Ishikawa (cell line): Measurements from ENCODE around the gene MYL7.

Source experiments
- CEBPB ChIP-seq: IDR thresholded peaks from 2 replicates; pipeline ENCODE4 v1.6.1; 2012
- CREB1 ChIP-seq: IDR thresholded peaks from 2 replicates; pipeline ENCODE4 v1.6.1; 2012; ENCODE audit warnings: low read depth
- EGR1 ChIP-seq: IDR thresholded peaks from 2 replicates; pipeline ENCODE4 v1.6.1; 2012
- EP300 ChIP-seq: IDR thresholded peaks from 2 replicates; pipeline ENCODE4 v1.6.1; 2012; ENCODE audit warnings: borderline replicate concordance
- FOXM1 ChIP-seq: IDR thresholded peaks from 2 replicates; pipeline ENCODE4 v1.6.1; 2012; ENCODE audit warnings: low read depth, borderline replicate concordance
- MAX ChIP-seq: IDR thresholded peaks from 2 replicates; pipeline ENCODE4 v1.6.1; 2012
- NFIC ChIP-seq: IDR thresholded peaks from 2 replicates; pipeline ENCODE4 v1.6.1; 2012
- RAD21 ChIP-seq: IDR thresholded peaks from 2 replicates; pipeline ENCODE4 v1.6.1; 2012; ENCODE audit warnings: low read depth
- TAF1 ChIP-seq: IDR thresholded peaks from 2 replicates; pipeline ENCODE4 v1.6.1; 2012; ENCODE audit warnings: low read depth, mild to moderate bottlenecking
- TCF12 ChIP-seq: IDR thresholded peaks from 2 replicates; pipeline ENCODE4 v1.6.1; 2012; ENCODE audit warnings: low read depth
- TEAD4 ChIP-seq: IDR thresholded peaks from 2 replicates; pipeline ENCODE4 v1.6.1; 2012
- YY1 ChIP-seq: IDR thresholded peaks from 2 replicates; pipeline ENCODE4 v1.6.1; 2012; ENCODE audit warnings: low read depth
- ZBTB7A ChIP-seq: IDR thresholded peaks from 2 replicates; pipeline ENCODE4 v1.6.1; 2012; ENCODE audit warnings: low read depth
- TF ChIP-seq, protein P1 (sequence below): IDR thresholded peaks from 2 replicates; pipeline ENCODE4 v1.6.1; 2012
- TF ChIP-seq, protein P2 (sequence below): IDR thresholded peaks from 2 replicates; pipeline ENCODE4 v1.6.1; 2012; ENCODE audit warnings: low read depth, mild to moderate bottlenecking

The MYL7 gene

DNA sequence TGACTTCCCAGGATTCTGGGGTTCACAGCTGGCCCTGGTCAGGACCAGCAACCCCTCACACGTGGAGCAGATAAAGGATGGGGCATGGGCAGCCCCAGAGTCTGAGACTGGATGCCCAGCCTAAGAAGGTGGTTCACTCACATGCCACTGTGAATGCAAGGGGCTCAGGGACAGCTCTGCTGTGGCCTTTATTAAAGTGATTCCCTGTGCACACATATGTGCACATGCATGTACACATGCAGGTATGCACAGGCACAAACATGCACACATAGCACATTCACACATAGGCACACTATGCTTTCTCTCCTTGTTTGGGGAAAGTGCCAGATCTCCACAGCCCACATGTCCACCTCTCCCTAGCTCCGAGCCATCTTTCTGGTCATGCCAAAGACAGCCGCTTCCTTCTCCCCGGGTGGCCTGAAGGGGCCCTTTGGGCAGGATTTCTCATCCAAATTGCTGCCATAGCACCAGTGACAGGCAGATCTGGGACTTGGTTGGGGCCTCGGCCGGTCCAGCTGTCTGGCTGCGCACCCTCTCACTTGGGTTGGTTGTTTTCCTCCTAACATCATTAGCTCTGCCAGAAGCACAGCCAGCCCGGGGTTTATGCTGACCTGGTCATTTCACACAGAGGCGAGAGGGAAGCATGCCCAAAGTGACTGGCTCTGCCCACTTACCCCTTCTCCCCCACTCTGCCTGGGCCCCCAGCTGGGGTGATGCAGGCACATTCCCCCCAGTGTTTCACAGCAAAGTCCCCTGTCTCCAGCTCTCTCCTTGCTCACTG lies 46.7 kb upstream of the MYL7 start:
- TF ChIP-seq, protein P1, sequence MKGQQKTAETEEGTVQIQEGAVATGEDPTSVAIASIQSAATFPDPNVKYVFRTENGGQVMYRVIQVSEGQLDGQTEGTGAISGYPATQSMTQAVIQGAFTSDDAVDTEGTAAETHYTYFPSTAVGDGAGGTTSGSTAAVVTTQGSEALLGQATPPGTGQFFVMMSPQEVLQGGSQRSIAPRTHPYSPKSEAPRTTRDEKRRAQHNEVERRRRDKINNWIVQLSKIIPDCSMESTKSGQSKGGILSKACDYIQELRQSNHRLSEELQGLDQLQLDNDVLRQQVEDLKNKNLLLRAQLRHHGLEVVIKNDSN: no peak
- TF ChIP-seq TEAD4 (no peak), EP300 (no peak), CREB1 (no peak), TCF12 (no peak), NFIC (no peak), RAD21 (no peak), CEBPB (no peak), YY1 (no peak), FOXM1 (no peak), TAF1 (no peak), MAX (no peak), ZBTB7A (no peak), EGR1 (no peak)
- TF ChIP-seq, protein P2, sequence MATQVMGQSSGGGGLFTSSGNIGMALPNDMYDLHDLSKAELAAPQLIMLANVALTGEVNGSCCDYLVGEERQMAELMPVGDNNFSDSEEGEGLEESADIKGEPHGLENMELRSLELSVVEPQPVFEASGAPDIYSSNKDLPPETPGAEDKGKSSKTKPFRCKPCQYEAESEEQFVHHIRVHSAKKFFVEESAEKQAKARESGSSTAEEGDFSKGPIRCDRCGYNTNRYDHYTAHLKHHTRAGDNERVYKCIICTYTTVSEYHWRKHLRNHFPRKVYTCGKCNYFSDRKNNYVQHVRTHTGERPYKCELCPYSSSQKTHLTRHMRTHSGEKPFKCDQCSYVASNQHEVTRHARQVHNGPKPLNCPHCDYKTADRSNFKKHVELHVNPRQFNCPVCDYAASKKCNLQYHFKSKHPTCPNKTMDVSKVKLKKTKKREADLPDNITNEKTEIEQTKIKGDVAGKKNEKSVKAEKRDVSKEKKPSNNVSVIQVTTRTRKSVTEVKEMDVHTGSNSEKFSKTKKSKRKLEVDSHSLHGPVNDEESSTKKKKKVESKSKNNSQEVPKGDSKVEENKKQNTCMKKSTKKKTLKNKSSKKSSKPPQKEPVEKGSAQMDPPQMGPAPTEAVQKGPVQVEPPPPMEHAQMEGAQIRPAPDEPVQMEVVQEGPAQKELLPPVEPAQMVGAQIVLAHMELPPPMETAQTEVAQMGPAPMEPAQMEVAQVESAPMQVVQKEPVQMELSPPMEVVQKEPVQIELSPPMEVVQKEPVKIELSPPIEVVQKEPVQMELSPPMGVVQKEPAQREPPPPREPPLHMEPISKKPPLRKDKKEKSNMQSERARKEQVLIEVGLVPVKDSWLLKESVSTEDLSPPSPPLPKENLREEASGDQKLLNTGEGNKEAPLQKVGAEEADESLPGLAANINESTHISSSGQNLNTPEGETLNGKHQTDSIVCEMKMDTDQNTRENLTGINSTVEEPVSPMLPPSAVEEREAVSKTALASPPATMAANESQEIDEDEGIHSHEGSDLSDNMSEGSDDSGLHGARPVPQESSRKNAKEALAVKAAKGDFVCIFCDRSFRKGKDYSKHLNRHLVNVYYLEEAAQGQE: no peak

- no peak for TF ChIP-seq YY1
- TF ChIP-seq TEAD4: no peak
- TF ChIP-seq CREB1: no peak
- TF ChIP-seq, protein P1: no peak
- TF ChIP-seq, protein P2: no peak
- no peak for TF ChIP-seq EGR1
- no peak for TF ChIP-seq RAD21
- TF ChIP-seq TAF1: no peak
- TF ChIP-seq ZBTB7A: no peak
- no peak for TF ChIP-seq MAX
- no peak for TF ChIP-seq EP300
- TF ChIP-seq FOXM1: no peak
- TF ChIP-seq NFIC: no peak
- TF ChIP-seq CEBPB: no peak
- no peak for TF ChIP-seq TCF12
Measured at GRCh38 chr7:44186736-44187135, 45.6 kb upstream of the MYL7 start.

DNA sequence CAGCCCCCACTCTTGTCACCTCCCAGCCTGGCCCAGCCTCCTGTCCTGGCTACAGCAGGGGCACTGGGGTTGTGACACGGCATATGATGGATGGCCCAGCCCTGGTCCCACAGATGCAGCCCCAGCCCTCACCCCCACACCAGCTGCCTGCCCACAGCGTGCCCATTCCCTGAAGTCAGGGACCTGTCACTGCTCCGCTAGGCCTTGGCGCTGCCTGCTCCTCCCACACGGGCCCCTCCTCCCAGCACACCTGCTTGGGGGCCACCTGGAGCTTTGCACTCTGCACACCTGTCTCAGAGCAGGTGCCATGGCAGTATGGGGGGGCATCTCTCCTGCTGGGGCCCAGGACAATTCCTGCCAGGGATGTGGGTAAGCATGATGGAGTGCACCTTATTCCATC lies 44.6 kb upstream of the MYL7 start:
- TF ChIP-seq EP300 (peak; percentile 62; the same call in 1 of the 2 replicates), YY1 (no peak), TCF12 (peak; percentile 97), TEAD4 (0 out of 2 replicates have a peak, but pooled peaks have one; percentile 8), FOXM1 (no peak), MAX (0 out of 2 replicates have a peak, but pooled peaks have one; percentile 15)

GRCh38 chr7:44184873-44185446 lies 43.8 kb upstream of the MYL7 start:
- TF ChIP-seq, protein P2: no peak
- TF ChIP-seq CEBPB (no peak), EGR1 (no peak), TEAD4 (no peak), RAD21 (no peak), TCF12 (no peak), CREB1 (no peak), MAX (no peak), FOXM1 (no peak)
- TF ChIP-seq, protein P1: no peak
